Epithelial cell of umbilical artery (primary cell): ENCODE measurements around the gene ZNF570. TPM values are rescaled to one million over a fixed set of nuclear protein-coding genes. Genes with fewer than 3 reads are reported as not detected.

Experiments used
- total RNA-seq: library from RNA; depleted of rRNA; stranded (reverse); fragments of >200 nt; gene quantifications from 2 replicates; pipeline ENCODE4 v1.2.3, GENCODE V29; 2014

Gene ZNF570
- 4.9 and 6.2 TPM in 2 replicates for total RNA-seq

DNA sequence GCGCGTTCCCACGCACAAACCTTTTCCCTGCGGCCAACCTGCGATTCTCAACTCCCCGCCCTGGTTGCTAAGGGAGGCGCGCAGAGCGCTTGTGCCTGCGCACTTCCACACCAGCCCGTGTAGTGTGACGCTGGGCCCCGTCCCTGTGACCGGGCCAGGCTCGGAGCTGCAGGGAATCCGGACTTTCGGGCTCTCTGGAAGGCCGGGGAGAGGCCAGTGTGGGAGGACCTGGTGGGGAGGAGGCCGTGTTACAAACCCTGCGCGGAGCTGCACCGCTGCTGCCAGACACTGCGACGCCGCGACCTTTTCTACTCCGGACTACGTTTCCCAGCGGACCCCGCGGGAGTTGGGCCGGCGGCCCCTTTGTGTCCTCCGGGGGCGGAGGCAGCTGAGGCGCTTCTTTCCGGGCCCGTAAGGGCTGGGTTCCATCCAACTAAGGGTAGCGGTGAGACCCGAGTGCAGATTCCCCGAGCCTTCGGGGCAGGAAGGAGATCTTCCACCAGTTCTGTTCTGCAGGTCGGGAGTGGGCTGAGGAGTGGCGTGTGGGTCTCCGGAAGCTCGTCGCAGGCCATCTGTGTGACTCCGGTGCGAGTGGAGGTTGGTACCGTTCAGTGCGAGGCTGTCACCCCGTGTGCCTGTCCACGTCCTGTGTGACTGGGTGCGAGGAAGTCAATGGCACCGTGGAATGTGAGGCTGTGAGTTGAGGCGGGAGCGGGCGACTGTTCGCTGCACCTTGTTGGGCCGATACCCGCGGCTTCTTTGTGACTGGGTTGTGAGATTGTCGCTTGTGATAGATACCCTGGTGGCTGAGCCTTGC, at the start of gene ZNF570:
Gene ZNF570 (plus strand): TSS at position 396 of the 817 bp plus-strand sequence. CDS start 999 bp downstream, outside the sequence.

DNA sequence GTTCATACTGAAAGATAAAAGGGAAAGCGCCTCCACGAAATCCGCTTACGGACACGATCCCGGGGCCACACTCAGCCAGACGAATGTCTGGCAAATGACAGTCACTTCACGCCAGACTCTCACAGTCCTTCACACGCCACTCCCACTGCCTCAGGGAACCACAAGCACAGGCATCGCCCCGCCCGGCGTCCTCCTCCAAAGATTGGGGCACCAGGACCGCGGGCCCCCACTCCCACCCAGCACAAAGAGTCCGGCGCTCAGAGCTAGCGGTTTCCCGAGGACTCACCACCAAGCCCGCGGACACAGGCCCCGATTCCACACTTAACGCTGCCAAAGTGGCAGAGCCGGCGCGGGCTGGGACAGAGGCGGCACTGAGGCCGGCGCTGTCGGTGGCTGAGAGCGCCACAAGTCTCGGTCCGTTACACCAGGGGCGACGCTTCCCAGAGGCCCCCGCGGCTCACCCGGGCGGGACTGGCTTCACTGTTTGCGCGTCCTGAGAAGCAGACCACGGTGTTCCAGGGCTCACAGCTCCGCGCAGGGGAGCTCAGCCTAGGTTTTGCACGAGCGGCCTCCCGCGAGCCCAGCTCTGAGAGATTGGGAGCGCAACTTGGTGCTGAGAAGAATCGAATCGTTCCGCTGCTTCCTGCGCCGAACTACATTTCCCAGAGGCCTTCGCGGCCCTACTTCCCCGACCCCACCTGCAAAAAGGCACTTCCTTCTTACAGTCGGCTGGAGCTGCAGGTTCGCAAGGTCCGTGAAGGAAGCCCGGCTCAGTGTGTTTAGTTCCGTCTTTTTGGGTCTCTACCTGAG, 2.2 kb upstream of the ZNF570 start, which contains the start of gene ZNF569:
Gene ZNF569 (minus strand): TSS at position 647 of the 810 bp plus-strand sequence. CDS start 22,523 bp downstream, outside the sequence.

DNA sequence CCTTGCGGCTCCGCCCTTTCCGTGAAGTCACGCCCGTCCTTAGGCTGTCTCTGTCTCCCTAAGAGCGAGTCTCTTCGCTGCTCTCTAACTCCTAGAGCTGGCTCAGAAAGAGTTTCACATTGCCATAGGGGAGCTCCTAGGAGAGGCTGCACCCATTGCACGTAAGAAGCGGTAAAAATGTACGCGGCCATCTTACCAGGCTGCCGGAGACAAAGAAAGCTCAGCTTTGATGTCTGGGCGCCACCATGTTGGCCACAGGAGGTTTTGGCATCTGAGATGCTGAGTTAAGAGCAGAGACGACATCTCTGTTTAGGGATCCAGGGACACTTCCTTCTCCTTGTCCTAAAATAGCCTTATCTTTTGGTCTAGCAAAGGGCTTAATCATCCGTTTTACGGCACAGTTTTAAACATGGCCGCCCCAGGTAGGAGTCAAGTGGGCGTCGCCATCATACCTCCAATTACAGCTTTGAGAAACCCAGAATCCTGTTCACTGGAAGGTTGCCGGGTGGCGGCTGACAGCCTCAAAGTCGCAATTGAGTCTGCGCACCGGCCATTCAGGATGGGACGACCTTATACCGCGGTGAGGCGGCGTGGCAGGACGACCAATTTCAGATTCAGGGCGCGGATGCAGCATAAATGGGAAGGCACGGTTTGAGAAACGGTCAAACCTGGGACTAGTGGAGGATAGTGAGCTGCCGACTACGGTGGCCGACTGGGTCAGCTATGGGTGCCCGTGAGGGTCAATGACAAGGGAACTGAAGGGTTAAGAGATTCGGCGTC, 37.4 kb downstream of the ZNF570 start, which contains the start of gene ZNF793:
Gene ZNF793 (plus strand): TSS at position 553 of the 780 bp plus-strand sequence. CDS start 16,501 bp downstream, outside the sequence.

Other genes starting within 250 kb of the ZNF570 start
- gene ZNF527, start 98.3 kb upstream of the ZNF570 start, total RNA-seq, result 4.5 and 6.1 TPM in 2 replicates
- 4.9 and 5.8 TPM in 2 replicates for gene ZNF569, start 1.9 kb upstream of the ZNF570 start, total RNA-seq
- gene ZNF793, start 37.6 kb downstream of the ZNF570 start, total RNA-seq, result under 0.01 and 0.15 TPM in 2 replicates
- gene ZNF571, start 125.4 kb downstream of the ZNF570 start, total RNA-seq, result 0.97 and 1.8 TPM in 2 replicates
- under 0.01 and 0.15 TPM in 2 replicates for gene ZNF540, start 125.5 kb downstream of the ZNF570 start, total RNA-seq
- 14.9 and 16.3 TPM in 2 replicates for gene ZFP30, start 186.1 kb downstream of the ZNF570 start, total RNA-seq